ENCODE results near the gene OR10AD1.
"Not testable (repeated sequence)": the region's sequence is repeated elsewhere in the genome, so short reads cannot be mapped to it uniquely, and the experiment has no call there.

OR10AD1 gene

GRCh38 chr12:48157018-48157888, 45.8 kb downstream of the OR10AD1 start, which contains the start of gene ASB8:
Gene ASB8 (minus strand): TSS chr12:48157515. CDS start chr12:48153496, 4,019 bp downstream.
- H3K4me1 ChIP-seq (ENCODE audit: low read depth, poor library complexity, severe bottlenecking) = peaks cover 49% of the 10 kb centered on the region
- H3K27ac ChIP-seq = peak within 1 kb of the TSS; percentile 48
- H2AFZ ChIP-seq (ENCODE audit: low read depth) = peak within 1 kb of the TSS; percentile 82
- 0 out of 2 replicates have a peak, but pooled peaks cover 4% of the 10 kb centered on the region for H3K36me3 ChIP-seq (ENCODE audit: insufficient read depth)
- H4K20me1 ChIP-seq (ENCODE audit: insufficient read depth) = no peaks in the 10 kb centered on the region
- no peak within 1 kb of the TSS for H3K4me3 ChIP-seq (IDR thresholded peaks at IDR 0.05; ENCODE audit: insufficient read depth, low read depth, low read length)
- H3K4me2 ChIP-seq = peak within 1 kb of the TSS; percentile 85
- TF ChIP-seq, protein P1, sequence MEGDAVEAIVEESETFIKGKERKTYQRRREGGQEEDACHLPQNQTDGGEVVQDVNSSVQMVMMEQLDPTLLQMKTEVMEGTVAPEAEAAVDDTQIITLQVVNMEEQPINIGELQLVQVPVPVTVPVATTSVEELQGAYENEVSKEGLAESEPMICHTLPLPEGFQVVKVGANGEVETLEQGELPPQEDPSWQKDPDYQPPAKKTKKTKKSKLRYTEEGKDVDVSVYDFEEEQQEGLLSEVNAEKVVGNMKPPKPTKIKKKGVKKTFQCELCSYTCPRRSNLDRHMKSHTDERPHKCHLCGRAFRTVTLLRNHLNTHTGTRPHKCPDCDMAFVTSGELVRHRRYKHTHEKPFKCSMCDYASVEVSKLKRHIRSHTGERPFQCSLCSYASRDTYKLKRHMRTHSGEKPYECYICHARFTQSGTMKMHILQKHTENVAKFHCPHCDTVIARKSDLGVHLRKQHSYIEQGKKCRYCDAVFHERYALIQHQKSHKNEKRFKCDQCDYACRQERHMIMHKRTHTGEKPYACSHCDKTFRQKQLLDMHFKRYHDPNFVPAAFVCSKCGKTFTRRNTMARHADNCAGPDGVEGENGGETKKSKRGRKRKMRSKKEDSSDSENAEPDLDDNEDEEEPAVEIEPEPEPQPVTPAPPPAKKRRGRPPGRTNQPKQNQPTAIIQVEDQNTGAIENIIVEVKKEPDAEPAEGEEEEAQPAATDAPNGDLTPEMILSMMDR (conservative IDR thresholded peaks at IDR 0.05; ENCODE audit: low read depth, low read length) = peak; percentile 42
- peak within 1 kb of the TSS; percentile 55; the same call in 1 of the 2 replicates for H3K9ac ChIP-seq
- H3K27me3 ChIP-seq (ENCODE audit: insufficient read depth, low read depth) = no peaks in the 10 kb centered on the region
- peaks cover 38% of the 10 kb centered on the region for H3K79me2 ChIP-seq (ENCODE audit: insufficient read depth, low read depth)

- peak overlapping the region; percentile 82 for H2AFZ ChIP-seq (ENCODE audit: low read depth)
- H3K27ac ChIP-seq = peak overlapping the region; percentile 48
Observed at GRCh38 chr12:48156652-48157017, 46.5 kb downstream of the OR10AD1 start.

DNA sequence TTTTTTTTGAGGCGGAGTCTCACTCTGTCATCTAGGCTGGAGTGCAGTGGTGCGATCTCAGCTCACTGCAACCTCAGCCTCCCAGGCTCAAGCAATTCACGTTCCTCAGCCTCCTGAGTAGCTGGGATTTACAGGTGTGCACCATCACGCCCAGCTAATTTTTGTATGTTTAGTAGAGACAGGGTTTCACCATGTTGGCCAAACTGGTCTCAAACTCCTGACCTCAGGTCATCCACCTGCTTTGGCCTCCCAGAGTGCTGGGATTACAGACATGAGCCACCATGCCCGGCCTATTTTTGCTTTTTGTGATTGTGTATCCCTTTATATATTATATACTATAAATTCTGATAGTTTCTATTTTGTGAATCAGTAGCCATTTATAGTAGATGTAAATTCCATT, 47.3 kb downstream of the OR10AD1 start:
- Histone ChIP-seq H3K36me3 (ENCODE audit: insufficient read depth) (peaks cover 10% of the 10 kb centered on the region; the same call in 1 of the 2 replicates), H3K4me1 (ENCODE audit: low read depth, poor library complexity, severe bottlenecking) (peaks cover 62% of the 10 kb centered on the region), H3K79me2 (ENCODE audit: insufficient read depth, low read depth) (peaks cover 38% of the 10 kb centered on the region), H3K4me2 (peak overlapping the region; percentile 85)
- H4K20me1 ChIP-seq (ENCODE audit: insufficient read depth); H3K27ac ChIP-seq; H3K9ac ChIP-seq; H2AFZ ChIP-seq (ENCODE audit: low read depth); H3K27me3 ChIP-seq (ENCODE audit: insufficient read depth, low read depth); H3K4me3 ChIP-seq (IDR thresholded peaks at IDR 0.05; ENCODE audit: insufficient read depth, low read depth, low read length): not testable (repeated sequence)

More at GRCh38 chr12:48156652-48157017, 46.5 kb downstream of the OR10AD1 start:
- H3K4me1 ChIP-seq (ENCODE audit: low read depth, poor library complexity, severe bottlenecking) = peaks cover 54% of the 10 kb centered on the region
- TF ChIP-seq, protein P1 (conservative IDR thresholded peaks at IDR 0.05; ENCODE audit: low read depth, low read length) = no peak
- no peaks in the 10 kb centered on the region for H4K20me1 ChIP-seq (ENCODE audit: insufficient read depth)
- no peaks in the 10 kb centered on the region for H3K27me3 ChIP-seq (ENCODE audit: insufficient read depth, low read depth)
- H3K9ac ChIP-seq = peak overlapping the region; percentile 55; the same call in 1 of the 2 replicates
- no peak overlapping the region for H3K4me3 ChIP-seq (IDR thresholded peaks at IDR 0.05; ENCODE audit: insufficient read depth, low read depth, low read length)
- peak overlapping the region; percentile 85 for H3K4me2 ChIP-seq
- H3K79me2 ChIP-seq (ENCODE audit: insufficient read depth, low read depth) = peaks cover 38% of the 10 kb centered on the region
- H3K36me3 ChIP-seq (ENCODE audit: insufficient read depth) = peaks cover 5% of the 10 kb centered on the region; the same call in 1 of the 2 replicates

Measured in KMS-11 (cell line).